Suppressor macrophage treated with lipopolysaccharide for 1 hour (primary cell): Measurements from ENCODE around the gene PPEF1.
A peak's percentile ranks its signal among the peaks of the same experiment; 100 is the strongest.

Experiments
- DNase-seq, 3 donors: peaks; one replicate each; pipeline ENCODE4 v3.0.0-alpha.2; 2020 to 2022

PPEF1 gene, protein sequence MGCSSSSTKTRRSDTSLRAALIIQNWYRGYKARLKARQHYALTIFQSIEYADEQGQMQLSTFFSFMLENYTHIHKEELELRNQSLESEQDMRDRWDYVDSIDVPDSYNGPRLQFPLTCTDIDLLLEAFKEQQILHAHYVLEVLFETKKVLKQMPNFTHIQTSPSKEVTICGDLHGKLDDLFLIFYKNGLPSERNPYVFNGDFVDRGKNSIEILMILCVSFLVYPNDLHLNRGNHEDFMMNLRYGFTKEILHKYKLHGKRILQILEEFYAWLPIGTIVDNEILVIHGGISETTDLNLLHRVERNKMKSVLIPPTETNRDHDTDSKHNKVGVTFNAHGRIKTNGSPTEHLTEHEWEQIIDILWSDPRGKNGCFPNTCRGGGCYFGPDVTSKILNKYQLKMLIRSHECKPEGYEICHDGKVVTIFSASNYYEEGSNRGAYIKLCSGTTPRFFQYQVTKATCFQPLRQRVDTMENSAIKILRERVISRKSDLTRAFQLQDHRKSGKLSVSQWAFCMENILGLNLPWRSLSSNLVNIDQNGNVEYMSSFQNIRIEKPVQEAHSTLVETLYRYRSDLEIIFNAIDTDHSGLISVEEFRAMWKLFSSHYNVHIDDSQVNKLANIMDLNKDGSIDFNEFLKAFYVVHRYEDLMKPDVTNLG

DNA sequence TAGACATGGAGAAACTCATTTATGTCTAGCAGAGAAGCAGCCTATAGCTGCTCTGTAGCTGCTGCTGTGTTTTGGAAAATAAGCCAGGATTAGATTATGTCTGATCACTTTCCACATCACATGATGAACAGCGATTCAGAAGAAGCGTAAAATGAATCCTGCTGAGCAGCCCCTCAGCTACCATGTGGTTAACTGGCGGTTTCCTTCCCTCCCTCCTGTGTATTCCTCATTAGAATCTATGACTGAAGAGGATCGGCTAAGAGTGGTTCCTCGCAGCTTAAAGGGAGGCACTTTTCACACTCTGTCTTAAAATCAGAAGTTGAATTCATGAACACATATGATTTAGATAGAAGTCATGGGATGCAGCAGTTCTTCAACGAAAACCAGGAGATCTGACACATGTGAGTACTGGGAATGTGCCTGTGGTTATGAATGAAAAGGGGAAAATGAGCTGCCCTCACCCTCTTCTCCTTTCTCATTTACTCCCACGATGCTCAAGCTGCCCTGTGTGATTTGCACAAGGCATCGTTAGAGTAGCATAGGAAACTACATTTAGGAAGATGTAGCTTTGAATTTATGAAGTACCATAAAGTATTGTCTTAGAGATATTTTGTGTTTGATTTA lies at the start of gene PPEF1:
TSS of gene PPEF1 (plus strand) at position 220 of the 624 bp plus-strand sequence. CDS start at position 356, 136 bp downstream.
- peak; percentile 9 to 26 (median 13) for DNase-seq

DNA sequence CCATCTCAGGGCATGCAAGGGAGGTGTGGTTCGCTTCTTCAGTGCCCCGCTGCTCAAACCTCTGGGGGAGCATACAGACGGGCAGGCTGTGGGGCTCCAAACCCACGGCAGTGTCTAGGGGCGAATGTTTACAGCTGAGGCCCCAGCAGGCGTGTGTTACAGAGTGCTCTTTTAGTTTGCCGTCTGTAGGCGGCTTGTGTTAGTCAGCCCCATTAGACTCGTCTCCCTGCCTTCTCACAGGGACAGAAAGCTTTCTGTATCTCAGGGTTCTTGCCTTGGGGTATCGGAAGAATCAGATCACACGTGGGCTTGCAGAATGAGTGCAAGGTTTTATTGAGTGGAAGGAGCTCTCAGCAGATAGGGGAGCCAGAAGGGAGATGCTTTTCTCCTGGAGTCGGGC lies 46.2 kb upstream of the PPEF1 start:
- DNase-seq: no peak

DNA sequence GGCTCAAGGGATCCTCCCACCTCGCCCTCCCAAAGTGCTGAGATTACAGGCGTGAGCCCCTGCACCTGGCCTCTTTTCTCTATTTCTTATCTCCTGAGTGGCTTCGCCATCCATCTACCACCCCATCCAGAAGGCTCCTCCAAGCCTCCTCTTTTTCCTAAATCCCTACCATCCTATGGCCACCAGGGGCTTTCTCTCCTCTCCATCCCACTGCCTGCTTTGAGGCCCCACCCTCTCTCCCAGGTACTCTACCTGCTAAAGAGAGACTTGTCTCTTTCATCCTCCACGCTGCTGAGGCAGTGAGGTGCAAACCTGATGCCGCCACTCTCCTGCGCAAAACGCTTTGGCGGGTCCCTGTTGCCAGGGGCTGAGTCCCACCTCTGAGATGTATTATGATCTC lies 42.5 kb upstream of the PPEF1 start:
- no peak for DNase-seq

DNA sequence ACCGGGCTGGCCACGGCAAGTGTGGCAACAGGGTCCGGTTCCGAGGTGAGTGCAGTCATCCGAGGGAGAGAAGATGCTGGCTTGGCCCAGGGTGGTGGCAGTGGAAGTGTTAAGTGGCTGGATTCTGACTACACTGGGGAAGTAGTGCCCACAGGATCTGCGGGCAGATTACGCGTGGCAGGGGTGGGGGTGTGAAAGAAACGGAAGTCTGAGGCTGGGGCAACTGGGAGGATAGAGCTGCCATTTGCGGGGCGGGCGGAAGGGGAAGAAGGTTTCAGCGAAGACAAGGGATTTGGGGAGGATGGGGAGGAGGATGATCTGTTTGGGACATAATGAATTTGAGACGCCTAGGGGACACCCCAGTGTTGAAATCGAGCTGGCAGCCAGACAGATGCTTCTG lies 40.8 kb upstream of the PPEF1 start:
- peak; percentile 55 to 66 (median 59) for DNase-seq

DNA sequence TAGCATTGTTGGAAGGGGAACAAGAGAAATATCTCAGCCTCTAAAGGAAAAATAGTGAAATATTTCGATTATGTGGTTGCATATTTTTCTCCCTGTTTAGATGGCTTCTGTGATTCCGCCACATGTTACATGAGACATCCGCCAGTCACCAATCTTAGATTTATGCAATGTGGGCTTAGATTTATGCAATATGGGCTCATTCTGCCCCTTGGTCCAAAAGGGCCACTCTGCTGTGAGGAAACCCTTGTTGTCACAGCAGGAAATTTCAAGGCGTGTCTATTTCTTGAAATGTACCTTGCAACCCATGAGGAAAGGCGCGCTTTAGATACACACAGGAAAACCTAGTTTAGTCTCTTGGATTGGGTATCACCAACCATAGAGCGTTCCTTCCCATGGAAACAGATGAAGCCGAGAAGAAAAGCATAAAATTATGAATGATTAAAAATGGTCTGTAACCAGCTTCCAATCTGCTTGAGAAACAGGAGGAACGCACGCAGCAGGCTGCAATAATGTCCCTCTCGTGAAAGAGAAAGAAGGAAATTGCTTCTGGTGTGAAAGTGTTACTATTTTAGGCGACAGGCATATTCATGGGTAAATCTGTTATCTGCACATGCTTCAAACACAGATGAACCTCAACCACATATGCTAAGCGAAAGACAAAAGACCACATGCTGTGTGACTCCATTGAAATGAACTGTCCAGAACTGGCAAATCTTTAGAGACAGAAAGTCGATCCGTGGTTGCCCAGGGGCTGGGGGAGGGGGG lies 39.2 kb upstream of the PPEF1 start:
- peak; percentile 51 to 72 (median 69) for DNase-seq

DNA sequence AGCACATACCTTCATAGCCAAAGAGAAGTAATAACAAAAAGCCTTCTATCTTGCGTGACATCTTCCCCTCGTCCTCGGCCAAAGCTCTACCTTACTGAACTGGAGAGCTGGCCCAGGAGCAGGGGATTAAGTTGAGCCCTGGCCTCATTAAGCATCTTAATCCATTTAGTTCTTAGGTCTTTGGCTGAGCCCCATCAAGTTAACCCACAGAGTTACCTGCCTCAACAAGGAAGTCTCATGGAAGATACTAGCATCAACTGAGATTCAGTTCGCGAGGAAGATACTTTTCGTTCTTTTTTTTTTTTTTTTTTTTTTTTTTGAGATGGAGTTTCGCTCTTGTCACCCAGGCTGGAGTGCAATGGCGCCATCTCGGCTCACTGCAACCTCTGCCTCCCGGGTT lies 35.4 kb upstream of the PPEF1 start, which contains the start of gene RS1:
TSS of gene RS1 (minus strand) at position 101 of the 400 bp plus-strand sequence. CDS start at position 61, 40 bp downstream.
- no peak for DNase-seq

DNA sequence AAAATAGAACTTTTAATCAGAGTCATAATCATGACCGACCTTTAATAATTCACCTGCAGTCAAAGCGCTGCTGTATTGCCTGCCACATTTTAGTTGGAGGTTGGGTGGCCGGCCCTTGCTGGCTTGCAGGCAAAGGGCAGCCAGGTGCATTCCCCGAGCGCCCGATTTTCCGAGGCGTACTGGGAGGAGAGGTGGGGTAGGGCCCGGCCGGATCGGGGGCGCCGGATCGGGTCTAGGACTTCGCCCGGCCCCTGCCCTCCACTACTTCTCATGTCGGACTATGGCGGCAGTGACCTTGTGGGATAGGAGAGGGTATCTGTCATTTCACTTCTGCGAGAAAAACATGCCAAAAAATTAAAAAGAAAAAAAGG lies 33.0 kb upstream of the PPEF1 start:
- DNase-seq: no peak

DNA sequence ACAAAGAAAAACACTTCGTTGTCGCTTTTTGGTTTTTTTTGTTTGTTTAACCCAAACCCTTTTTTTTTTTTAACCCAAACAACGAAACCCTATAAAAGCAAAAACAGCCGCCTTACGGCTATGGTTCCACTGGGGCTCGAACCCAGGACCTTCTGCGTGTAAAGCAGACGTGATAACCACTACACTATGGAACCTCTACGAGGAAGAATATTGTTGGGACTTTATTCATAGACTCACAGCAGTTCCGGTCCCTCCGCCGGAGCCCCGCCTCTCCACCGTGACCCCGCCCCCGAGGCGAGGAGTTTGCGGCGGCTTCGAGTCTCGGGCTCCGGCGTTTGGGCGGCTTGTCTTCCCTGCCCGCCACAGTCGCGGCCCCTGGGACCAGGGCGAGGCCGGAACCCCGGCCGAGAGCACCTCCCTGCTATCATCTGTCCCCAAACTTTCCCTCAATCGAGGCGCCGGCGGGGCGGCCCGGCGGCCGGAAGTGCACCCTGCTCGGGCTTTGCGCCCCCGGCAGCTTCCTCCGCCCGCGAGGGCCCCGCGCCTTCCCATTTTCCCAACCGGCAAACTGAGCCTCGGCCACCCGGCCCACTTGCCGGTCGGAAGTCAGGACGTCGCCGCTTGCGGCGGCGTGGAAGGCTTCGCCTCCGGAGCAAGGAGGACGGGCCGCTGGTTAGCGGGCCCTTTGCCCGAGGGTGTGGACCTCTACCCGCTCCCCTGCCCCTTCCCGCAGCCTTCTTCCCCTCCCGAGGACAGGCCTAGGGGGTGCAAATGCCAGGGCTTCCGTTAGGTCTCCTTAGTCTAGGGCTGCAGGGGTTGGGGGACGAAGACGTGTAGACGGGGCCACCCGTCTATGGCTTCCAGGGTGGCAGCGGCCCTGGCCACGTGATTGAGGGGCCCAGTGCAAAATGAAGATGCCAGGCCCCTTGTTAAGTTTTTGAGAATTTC lies 32.4 kb upstream of the PPEF1 start:
- DNase-seq: peak; percentile 85 to 87 (median 87)

DNA sequence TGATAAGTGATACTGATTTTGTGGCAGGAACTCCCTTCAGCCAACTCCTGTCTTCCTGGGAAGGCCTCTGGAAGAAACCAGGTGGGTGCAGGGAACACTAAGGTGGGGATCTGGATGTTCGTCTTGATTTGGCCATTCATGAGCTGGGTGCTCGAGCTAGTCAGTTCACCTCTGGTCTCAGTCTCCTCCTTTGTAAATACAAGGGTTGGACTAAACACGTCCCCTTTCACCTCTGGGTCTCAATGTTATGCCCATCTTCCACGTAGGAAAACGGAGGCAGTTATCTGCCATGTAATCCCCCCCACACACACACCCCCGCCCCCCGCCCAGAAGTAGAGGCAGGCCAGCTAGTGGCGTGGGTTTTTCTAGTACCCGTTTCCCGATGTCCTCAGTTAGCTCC lies 31.4 kb upstream of the PPEF1 start:
- DNase-seq: no peak

DNA sequence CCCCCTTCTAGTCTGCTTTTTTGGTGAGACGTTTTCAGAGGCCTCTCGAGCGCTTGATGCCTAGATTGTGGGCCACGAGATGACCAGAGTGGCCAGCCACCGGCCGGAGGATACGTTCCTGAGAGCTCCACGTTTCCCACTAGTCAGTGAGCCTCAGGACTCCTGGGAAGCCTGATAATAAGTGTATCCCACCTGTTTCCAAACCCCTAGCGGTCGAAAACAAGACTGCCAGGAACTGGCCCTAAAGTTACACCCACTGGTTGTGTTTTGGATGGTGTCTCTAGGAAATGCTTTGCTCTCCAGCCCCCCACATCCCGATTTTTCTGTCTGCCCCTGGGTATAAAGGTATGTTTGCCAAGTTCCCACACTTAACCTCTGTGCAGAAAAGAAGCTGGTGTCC lies 31.0 kb upstream of the PPEF1 start:
- no peak for DNase-seq

DNA sequence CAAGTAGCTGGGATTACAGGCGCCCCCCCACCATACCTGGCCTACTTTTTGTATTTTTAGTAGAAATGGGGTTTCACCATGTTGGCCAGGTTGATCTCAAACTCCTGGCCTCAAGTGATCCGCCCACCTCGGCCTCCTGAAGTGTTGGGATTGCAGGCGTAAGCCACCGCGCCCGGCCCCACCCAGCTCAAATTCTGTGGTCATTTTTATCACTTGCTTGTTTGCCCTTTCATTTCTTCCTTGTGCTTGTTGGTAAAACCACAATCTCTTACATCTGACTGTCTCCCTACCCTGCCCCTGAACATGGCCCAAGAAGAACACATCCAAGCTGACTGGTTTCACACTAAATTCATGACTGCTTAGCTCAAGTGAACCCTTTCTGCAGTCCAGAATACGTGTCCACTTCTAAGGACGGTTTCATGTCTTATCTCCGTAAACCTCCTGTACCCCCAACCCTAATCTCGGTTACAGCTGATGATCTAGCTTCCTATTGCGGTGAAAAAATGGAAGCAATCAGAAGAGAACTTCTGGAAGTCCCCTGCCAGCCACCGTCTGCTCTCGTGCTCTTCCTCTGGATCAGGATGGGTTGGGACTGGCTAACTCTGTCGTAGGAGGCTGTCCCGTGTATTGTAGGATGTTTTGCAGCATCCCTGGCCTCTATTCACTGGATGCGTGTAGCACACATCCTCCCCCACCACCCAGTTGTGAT lies 30.1 kb upstream of the PPEF1 start:
- peak; percentile 46 to 70 (median 60) for DNase-seq

DNA sequence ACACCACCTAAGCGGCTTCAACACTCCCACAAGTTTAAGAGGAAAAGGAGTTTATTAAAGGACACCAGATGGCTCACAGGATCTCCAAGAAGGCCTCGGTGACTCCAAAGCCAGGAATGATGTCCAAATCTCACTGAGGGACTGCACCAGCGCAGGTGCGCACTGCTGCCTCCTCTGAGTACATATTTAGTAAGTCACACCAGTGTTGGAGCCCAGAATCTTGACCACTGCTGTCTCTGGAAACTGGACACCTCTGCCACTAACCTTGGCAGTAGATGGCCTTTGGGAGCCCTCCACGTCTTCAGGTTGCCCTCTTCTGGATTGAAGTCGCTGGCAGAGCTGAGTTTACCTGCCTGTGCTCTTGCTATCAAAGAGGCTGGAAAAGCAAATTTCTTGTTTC lies 25.4 kb upstream of the PPEF1 start:
- DNase-seq: no peak

DNA sequence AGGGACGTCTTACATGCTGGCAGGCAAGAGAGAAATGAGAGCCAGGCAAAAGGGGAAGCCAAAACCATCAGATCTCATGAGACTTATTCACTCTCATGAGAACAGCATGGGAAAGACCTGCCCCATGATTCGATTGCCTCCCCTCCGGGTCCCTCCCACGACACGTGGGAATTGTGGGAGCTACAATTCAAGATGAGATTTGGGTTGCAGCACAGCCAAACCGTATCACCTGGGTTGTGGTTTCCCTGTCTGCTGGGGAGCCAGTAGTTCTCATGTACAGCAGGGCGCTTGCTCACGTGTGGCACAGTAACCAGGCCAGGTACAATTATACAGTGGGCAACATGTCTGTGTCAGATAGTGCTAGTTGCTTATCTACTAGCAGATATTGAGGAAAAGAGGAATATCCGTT lies 24.5 kb upstream of the PPEF1 start:
- peak; percentile 38 to 43 (median 41) for DNase-seq

DNA sequence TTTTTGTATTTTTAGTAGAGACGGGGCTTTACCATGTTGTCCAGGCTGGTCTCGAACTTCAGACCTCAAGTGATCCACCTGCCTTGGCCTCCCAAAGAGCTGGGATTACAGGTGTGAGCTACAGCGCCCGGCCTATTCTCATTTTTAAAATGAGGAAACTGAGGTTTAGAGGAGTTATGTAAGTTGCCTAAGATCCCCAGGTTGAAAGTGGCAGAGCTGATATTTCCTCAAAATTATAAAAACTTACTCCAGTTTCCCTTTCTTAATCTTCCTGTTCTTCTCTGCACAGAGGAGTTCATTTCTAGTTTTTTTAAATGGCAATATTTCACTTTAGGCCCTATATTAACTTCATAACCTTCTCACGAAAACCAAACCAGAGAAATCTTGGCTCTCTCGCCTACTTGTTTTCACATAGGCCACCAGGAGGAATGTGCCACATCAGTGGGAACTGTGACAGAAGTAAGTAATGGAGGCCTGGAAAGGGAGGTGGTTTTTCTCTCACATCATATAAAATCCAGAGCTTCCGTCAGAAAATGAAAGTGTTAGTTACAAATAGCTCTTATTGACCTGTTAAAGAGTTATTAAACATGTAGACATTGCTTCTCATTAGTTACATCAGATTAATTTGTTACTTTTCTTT lies 19.5 kb upstream of the PPEF1 start:
- DNase-seq: peak; percentile 35 to 58 (median 39)

DNA sequence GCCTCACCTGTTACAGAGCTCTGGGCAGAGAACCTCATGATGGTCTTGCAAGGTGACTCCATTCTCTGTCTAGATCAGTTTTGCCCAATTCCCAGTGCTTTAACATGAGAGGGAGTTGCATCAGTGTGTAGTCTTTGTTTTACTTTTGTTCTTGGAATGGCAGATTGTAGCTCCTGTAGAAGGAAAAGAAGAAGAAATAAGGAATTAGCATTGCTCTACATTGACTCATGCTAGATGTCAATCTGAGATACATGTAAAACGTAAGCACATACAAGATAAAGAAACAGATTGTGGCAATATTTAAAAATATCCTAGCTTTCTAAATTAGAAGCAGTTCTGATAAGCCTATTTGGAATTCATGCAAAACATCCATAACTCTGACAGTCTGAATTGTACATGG lies 16.0 kb upstream of the PPEF1 start:
- no peak for DNase-seq

DNA sequence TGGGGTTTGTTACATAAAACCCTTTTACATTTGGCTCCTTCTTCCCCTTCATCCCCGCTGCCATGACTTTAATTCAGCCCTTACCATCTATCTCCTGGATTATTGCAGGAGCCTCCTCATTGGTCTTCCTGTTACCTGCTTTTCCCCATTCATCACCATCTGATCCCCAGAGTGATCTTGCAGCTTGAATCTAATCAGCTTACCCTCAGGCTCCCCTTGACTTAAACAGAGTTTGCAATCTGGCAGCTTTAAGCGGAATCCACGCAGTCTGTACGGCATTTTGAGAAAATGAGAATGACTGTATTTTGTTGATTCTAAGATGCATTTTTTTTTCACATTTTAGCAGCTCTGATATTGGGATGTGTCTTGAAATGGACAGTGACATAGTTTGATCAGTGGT lies 14.9 kb upstream of the PPEF1 start:
- no peak for DNase-seq

DNA sequence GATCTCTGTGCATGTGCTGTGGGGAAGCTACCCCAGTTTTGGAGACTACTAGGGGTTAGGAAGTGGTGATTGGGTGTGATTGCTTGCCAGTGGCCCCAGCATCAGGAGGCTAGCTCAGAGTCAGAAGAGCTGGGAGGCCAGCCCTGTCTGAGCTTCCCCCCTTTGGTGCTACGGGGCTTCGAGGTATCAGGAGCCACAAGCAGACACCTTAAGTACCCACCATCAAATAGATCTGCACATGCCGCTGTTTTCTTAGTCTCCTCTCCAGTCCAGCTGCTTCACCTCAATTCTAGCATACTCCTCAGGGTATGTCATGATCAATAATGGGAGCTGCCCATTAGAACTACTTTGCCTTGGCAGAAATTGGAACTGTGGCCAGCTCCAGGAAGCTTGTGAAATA lies 10.8 kb upstream of the PPEF1 start:
- DNase-seq: no peak

DNA sequence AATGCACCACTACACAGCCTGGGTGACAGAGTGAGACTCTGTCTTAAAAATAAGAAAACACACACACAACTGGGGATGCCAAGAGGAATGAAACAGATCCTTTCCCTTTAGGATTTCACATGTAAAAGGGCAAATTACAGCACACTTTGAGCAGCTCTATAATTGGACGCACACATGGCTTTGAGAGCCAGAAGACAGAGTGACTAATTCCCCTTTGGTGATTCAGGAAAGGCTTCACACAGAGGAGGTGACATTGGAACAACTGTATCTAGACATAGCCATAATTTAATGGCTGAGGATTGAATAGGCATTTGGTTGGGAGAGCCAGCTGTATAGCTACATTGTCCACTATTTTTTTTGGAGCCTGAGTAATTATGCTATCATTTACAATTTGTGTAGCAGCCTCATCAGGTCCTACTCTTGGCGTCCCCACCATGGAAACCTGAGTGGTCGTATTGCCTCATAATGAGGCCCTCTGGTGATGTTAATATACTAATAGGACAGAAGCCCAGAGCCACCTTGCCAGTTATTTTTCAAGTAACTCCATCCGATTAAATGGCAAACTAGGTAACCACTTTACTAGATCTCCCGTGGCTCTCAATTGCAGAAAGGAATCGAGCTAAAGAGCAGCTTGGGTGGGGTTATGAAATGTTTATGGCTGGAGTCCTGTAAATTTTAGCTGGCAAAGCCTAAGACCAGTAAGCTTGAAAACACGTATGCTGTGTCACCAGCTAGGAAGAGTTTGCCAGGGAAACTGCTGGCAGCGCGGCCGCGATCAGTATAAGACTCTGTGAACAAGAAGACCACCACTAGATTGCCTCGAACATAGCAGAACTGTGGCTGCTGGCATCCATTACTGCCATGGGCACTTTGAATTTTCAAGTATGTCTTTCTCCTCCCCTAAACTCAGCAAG lies 8.5 kb upstream of the PPEF1 start:
- no peak for DNase-seq

DNA sequence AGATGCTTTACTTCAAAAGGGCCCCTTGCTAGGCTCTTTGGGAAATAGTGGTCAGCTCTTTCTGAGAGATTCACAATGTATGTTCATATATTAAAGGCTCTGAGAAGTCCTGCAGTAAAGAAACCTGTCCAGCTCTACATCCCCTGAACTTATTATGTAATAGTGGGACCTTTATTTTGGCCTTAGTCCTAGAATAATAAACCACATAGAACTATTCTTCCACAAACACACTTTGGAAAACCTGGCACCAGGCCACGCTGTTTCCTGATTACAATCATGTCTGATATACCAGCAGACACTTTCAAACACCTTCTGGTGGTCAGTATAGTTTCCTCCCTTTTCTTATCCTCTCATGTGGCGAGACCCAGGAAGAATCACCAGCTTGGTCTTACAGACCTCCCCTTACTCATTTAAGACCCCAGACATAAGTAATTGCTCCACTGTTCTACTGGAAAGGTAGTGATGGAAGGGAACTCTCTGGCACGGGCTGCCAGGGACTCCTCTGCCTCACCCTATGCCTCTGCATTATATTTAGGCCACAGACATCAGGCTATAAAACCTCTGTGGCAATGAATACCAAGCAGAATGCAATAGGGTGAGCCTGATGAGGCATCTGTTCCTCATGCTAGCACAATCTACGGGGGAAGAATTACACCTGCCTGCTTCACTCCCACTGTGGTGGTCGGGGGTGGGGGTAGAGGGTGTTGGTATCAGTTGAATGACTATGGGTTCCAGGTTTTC lies 5.7 kb upstream of the PPEF1 start:
- DNase-seq: no peak
